NCI-H2107 (cell line): ENCODE results near the gene HNF1B.
"Not testable (repeated sequence)": the region's sequence is repeated elsewhere in the genome, so short reads cannot be mapped to it uniquely, and the experiment has no call there.

Source experiments
- DNase-seq: peaks from one replicate; lab custom pipeline; 2025; lab: John Stamatoyannopoulos, UW

Gene HNF1B

DNA sequence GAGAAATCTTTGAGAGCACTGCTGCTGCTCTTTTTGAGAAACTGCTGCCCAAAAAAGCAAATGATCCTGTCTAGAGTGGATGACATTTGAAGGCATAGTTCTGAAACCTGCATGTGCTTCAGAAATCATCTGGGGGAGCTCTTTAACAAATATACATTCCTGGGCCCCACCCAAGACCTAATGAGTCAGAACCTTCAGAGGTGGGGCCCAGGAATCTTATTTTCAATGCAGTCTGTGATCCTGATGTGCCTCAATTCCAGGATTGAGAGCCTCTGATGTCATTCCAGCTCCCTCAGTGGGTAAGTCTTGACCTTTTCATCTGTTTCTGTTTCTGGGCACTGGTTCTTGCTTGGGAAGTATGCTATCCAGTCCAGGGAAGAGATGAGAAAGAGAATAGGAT is 42.3 kb downstream of the HNF1B start:
- no peak for DNase-seq

DNA sequence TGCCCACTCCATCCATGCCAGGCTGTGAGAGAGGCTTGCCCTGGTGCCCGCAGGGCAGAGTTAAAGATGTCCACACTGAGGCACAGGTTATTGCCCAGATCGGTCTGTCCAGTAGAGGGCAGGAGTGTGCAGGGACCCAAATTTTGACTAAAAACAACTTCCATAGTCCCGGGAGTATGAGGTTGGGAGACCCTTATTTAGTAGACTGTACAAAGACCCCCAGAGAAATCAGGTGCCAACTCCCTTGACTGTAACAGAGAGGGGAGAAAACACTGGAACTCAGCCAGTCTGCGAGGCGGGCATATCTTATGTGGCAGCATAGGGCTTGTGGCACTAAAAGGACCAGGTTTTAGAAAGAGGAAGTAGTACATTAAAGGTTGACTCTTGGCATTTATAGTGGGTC is 43.4 kb downstream of the HNF1B start:
- DNase-seq, result no peak

DNA sequence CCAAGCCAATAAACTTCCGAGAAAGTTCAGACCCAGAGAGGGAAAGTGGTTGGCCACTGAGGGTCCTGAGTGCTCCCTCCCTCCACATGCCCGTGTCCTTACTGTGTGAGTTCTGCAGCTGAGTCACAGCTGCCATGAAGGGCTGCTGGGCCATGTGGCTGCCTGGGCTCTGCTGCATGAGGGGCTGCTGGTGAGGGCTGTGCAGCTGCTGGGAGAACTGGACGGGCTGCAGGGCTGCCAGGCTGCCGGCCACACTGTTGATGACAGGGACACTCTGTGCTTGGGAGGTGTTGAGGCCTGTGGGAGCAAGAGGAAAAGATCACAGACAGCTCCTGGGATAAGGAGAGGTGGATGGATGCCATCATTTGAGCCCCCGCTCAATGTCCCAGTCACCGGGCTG is 44.0 kb downstream of the HNF1B start:
- no peak for DNase-seq

DNA sequence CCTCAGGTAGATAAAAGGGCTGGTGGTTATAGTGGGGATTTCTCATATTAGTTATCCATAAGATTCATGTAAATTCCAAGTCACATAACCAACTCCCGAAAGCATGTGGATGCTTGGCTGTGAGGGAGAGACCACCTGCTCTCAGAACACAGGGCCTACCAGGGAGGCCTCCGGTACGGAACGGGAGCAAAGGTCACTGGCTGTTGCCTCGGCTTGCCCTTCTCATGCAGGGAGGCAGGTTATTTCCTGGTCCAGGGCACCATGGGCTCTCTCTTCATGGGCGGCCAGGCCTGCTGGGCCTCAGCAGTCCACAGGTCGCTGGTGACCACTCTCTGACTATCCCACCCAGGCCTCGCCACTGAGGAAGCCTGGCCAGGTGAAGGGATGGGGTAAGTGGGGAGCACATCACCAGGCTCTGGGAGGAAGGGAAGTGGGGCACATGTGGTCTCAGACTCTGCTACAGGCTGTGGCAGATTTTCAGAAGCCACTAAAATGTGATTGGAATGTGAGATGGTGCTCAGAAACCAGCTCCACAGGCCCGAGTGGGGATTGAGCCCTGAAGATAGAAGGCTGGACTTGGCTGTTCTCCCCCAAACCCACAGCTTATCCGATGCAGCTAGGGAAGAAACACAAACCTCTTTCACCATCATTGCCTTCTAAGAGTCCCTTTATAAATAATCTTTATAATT is 45.4 kb downstream of the HNF1B start:
- no peak for DNase-seq

DNA sequence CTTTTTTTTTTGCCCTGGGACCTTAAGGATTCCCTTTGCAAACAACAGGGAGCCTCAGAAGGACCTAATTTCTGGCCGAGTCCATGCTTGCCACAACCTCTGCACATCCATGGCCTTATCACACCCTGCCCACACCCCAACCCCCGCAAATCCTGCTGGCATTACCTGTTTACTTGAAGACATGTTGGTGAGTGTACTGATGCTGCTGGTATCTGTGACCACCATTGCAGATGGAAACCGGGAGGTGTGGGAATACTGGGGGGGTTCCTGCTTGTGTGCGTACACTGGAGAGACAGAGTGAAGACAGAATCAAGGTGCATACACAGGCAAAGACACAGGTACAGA is 46.0 kb downstream of the HNF1B start:
- DNase-seq, result no peak

DNA sequence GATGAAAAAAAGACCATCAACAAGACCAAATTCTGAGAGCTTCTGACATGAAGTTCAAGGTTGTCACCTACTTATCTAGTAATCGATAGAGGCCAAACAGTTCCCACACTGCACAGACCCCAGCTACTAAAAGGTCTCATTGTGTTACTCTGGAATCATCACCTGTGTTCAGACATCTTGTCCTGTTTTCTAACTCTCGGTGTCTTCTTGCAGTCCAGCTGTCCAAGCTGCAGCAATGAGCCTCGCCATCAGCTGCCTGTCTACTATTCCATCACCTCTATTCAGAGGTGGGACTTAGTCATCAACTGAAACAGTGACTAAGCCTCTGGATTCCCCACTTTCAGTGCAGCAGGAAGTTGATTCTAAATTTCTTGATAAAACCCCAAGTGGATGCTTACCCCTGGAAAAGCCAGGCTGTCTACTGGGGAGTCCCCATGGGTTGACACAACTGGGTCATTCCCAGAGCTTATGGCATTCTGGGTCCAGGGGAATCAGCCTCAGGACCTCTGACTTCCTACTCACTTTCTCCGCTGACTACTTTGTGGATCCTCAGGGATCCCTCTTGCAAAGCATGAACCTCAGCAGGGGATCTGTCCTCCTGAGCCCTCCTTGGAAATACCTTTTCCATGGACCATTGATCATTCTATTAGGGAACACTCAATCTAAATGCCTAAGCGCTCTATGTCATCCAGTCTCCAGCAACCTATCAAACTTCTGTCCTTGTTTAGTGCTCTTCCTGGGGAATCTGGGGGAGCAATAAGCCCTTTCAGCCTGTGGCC is 46.5 kb downstream of the HNF1B start:
- DNase-seq, result no peak

DNA sequence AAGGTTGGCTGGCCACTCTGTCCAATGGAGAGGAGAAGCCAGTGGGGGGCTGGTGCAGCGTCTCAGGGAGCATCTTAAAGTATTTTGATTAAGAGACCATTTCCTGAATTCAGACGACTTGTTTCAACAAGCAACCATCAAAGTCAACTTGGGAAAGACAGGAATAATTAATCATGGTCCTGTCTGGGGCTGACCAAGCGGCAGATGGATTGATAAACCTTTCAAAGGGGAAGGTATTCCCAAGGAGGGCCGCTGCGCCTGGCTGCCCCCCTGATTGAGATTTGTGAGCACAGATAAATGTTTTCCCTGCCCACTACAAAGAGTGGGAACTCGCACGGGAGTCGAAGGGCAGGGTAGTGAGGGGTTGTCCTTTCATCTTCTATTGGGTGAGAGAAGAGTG is 47.5 kb downstream of the HNF1B start:
- DNase-seq, result no peak

DNA sequence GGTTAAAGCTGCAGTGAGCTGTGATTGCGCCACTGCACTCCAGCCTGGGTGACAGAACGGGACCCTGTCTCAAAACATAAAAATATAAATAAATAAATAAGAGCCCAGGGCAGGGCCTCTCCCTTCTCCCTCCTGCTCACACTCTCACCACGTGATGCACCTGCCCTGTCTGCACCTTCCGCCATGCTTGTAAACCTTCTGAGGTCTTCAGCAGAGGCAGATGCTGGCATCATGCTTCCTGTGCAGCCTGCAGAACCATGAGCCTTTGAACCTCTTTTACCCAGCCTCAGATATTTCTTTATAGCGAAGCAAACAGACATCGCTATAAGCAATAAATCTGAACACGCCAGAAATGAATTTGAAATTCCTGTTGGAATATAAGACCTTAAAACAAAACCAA is 48.5 kb downstream of the HNF1B start:
- no peak for DNase-seq

DNA sequence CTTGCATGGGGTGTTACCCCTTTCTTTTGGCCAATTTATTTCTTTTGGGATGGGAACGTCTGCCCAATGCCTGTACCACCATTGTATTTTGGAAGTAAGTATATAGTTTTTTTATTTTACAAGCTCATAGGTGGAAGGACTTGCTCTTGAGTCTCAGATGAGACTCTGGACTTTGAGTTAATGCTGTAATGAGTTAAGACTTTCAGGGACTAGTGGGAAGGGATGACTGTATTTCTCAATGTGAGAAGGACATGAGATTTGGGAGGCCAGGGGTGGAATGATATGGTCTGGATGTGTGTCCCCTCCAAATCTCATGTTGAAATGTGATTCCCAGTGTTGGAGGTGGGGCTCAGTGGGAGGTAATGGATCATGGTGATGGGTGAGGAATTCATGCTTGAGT is 49.1 kb downstream of the HNF1B start:
- no peak for DNase-seq

DNA sequence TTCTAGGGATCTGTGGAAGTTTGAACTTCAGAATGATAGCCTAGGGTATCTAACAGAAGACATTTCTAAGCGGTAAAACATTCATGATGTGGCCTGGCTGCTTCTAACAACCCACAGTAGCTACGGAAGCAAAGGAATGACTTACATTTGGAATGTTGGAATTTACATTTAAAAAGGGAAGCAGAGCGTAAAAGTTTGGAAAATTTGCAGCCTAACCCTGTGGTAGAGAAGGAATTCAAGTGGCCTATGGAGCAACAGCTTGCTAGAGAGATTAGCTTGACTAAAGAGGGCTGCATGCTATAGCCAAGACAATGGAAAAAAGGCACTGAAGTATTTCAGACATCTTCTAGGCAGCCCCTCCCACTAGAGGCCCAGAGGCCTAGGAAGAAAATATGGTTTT is 50.1 kb downstream of the HNF1B start:
- no peak for DNase-seq

DNA sequence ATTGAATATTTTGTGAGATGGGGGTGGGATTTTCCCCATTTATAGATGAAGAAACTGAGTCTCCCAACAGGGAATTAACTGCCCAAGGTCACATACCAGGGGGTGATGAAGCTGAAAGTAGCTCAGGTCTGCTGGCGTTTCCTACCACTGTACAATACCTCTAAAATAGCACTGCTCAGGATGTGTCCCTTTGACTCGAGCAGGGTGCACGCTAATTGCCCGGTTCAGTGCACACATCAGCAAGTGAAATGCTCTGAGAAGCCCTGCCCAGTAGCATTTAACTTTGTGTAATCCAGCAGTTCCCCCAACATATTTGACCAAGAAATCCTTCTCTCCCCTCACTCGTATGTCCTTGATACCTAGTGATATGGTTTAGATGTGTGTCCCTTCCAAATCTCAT is 51.5 kb downstream of the HNF1B start:
- no peak for DNase-seq

DNA sequence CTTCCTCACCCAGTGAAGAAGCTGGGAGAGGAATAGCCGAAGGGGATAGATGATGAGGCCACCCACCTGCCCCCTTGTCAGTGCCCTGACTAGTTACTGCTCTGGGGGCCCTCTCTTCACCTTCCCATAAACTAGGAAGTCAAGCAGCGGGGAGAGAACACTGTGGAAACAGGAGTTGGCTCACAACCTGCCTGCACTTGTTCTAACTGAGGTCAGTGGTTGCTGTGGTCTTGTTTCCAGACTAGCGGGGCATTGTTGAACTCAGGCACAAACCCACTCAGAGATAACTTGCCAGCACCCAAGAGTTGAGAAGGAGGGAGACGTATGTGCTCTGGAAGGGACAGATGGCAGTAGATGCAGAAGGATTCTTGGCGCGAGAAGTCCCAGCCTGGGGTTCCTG is 53.1 kb downstream of the HNF1B start:
- DNase-seq, result no peak

DNA sequence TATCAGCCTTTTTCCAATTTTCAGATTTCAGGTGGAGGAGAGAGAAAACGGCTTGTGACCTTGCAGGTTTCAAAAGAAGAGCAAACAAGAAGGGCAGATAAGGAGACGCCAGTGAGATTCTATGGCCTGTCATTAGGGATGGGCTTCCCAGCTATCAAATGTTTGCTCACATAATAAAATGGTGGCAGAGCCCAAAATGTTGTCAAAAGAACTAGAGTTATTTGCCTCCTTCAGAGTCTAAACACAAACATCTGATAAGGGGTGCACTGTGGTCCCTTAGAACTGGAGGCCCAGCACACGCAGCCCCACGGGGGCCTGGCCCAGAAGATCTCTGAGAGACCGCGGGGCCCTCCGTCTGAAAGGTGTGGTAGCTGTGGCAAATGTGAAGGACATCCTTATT is 55.5 kb downstream of the HNF1B start:
- DNase-seq, result no peak

DNA sequence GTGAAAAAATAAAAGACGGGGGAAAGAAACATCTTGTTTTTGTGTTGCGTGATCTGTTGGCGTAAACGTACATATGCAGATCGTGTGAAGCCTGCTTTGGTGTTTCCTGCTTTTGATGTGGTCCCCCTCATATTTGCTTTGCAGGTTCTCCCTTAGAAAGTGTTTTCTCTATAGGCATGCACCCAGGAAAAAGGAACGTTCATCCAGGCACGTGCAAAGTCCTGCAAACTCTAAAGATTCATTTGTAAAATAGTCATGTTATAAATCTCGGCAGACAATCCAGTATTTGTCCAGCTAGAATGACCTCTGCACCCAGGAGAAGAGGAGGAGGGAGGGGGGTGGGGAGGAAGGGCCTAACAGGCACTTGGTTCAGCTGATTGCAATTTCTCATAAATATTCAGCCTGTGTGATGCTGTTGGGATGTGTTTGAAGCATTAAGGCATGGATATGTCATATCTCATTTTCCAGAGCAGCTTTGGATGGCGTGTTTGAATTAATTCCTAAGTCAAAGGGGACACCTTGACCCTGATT is 61.3 kb downstream of the HNF1B start:
- DNase-seq, result no peak

DNA sequence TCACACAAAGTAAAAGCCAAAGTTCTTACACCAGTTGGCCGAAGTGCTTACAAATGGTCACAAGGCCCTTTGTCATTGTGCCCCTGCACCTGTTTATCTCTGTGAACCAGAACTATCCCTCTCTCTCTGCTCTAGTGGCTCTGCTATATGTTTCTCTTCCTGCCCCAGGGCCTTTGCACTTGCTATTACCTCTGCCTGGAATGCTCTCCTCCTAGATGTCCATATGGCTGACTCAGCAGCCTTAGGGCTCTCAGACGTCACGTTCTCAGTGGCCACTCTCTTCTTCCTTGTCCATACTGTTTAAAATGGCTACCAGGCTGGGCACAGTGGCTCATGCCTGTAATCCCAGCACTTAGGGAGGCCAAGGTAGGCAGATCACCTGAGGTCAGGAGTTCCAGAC is 62.9 kb downstream of the HNF1B start:
- no peak for DNase-seq

DNA sequence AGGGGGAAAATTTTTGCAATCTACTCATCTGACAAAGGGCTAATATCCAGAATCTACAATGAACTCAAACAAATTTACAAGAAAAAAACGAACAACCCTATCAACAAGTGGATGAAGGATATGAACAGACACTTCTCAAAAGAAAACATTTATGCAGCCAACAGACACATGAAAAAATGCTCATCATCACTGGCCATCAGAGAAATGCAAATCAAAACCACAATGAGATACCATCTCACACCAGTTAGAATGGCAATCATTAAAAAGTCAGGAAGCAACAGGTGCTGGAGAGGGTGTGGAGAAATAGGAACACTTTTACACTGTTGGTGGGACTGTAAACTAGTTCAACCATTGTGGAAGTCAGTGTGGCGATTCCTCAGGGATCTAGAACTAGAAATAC is 64.9 kb downstream of the HNF1B start:
- not testable (repeated sequence) for DNase-seq

DNA sequence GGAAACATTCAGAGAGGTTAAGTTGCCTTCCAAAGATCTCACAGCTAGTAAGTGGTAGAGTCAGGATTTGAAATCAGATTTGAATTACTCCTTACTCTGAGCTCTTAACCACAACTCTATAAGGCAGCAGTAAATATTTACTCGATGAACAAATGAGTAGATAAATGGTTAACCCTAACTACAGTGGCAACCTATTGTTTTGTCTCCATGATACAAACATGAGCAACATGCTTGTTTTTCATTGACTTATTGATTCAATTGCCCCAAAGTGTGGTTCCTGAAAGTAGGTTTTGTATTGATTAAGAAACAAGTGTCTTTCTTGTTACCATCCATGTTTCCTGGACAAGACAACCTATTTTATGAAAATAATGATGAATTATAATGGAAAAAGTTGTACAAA is 66.8 kb downstream of the HNF1B start:
- no peak for DNase-seq

DNA sequence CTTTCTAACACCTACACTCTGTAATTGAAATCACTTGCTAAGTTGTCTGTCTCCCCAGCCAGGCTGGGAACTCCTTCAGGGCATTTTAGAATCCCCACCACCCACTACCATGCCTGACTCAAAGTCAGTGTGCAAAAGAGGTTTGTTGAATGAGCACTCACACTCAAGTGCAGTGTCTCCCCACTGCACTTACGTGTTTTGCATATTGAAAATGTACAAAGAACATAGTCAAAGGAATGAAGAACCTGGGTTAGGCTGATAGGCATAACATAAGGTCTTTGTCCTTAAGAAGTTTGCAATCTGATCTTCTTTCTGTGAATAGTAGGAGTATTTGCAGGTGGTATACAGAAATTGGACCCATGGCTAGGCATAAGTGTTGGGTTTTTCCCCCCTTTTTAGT is 67.8 kb downstream of the HNF1B start:
- DNase-seq, result no peak

DNA sequence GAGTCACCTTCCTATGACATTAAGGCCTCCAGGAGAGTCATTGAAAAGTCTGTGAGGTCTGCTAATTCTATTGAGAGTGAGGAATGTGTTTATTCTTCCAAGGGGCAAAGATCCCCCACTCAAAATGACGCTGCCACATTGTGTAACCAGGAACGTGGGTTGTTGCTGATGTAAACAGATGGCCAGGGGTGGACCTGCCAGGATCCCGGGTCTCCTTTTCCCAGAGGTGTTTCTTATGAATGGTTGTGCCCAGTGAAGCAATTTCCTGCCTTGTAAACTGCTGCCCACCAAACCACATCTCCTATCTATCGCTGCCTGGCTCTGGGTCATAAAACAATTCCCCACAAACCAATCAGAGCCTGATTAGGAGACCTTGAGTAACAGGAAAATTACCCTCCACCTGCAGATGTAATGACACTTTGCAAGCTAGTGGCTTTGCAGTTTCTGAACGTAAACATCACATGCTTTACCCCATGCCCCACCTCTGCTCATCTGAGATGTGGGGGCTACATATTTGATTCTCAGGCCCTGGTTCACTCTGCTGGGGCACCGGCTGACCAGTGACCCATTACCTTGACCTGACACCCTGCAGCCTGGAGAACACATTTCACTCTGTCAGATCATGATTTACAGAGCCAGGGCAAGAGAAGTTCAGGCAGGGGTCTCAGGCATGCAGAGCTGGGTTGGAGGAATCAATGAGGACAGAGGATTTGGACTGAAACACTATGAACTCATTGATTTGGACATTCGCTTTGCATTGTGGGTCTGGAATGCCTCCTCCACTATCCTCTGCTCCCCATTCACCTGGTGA is 68.5 kb downstream of the HNF1B start:
- no peak for DNase-seq

DNA sequence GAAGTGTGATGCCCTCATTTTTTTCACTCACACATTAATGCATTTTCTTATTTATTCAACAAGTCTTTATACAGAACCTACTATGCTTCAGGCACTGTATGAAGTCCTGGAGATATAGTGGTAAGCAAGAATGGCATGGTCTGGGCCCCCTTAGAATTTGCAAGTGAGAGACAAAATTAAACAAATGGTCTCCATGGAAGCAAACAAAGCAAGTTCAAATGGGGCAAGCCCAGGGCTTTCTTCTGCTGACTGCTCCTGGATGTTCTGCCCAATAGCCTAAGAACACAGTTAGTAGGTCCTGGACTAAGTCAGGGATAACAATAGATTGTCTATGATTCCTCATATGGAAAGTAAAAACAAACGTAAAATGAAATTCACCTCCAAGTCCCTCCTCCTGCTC is 70.3 kb downstream of the HNF1B start:
- DNase-seq, result no peak

DNA sequence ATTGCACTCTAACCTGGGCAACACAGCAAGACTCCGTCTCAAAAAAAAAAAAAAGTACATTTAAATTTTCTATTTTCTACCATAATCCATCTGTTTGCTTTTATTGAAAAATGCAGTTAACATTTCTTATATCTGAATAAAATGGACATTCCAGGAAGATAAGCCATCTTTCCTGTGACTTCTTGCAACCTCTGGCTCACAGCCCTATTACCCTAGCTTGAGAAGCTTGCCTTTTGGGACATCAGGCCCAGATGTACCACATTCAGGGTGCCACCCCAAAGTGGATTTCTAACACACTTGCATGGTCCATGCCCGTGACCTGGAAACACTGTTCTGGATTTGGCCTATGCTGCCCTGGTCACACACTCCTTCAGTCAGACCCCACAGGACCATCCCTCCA is 71.5 kb downstream of the HNF1B start:
- DNase-seq, result no peak

DNA sequence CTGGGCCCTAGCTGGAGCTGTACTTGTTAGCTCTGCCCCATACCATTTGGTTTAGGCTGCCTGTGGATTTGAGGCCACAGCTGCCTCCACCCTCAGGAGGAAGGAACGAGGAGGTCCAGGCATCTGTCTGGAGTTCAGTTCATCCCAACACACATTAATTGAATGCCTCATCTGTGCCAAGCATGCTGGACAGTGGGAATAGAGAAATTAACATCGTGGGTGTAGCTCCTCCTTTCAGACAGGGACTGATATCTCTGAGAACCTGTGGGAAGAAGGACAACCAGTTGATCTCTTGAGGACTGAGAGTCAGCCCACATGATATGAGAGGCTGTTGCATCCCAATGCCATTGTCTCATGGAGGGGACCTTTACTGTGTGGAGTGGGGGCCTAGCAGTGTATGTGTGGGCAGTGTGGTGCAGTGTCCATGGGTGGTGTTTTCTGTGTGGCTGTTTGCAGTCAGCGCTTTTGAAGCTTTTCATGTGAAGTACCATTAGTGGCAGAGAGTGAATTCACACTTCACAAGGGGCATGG is 72.2 kb downstream of the HNF1B start:
- DNase-seq, result no peak
